A549 (cell line): ENCODE results near the gene SGCA.

Experiments
- CTCF ChIP-seq: fragments of >200 bp; sonication (Bioruptor Twin); formaldehyde crosslinking; IDR thresholded peaks from 3 replicates; pipeline ENCODE4 v1.5.1; 2016
- HDAC2 ChIP-seq: fragments of 200-600 bp; sonication (generic); IDR thresholded peaks from 2 replicates; pipeline ENCODE4 v1.6.1; 2016
- MAX ChIP-seq: IDR thresholded peaks from 2 replicates; pipeline ENCODE4 v1.6.1; 2012
- POLR2A ChIP-seq: IDR thresholded peaks from 2 replicates; pipeline ENCODE4 v1.6.1; 2012; ENCODE audit warnings: mild to moderate bottlenecking, low read length
- RAD21 ChIP-seq, 2 experiments: fragments of >200 bp in 1 of 2; sonication (Bioruptor Twin) in 1 of 2; formaldehyde crosslinking in 1 of 2; IDR thresholded peaks in 1 of 2; conservative IDR thresholded peaks in 1 of 2; 2 replicates in 1 of 2; 3 replicates in 1 of 2; pipeline ENCODE4 v1.6.1; 2012 to 2018; ENCODE audit warnings: inconsistent platforms in 1 of 2
- RCOR1 ChIP-seq: fragments of 150-350 bp; IDR thresholded peaks from 2 replicates; pipeline ENCODE4 v1.6.1; 2014; ENCODE audit warnings: antibody characterized with exemption, low read length, low read depth

DNA sequence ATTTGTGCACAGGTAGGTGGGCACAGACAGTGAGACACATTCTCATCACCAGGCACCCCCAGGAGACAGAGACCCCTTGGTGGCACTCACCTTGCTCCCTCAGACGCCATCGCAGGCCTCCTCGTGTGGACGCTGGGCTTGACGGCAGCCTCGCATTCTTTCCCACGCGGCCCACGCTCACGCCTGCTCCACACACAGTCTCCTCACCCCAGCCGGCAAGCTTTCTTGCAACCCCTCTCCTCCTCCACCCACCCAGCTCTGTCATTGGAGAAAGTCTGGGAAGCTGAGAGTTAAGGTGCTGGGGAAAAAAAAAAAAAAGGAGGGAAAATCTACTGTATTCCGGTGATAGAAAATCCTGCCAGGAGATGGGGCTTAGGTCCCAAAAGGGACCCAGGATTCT, 14.8 kb downstream of the SGCA start:
- TF ChIP-seq CTCF (no peak), MAX (no peak), RAD21 (conservative IDR thresholded peaks at IDR 0.05 in 1 of 2, IDR thresholded peaks at IDR 0.05 in 1 of 2) (no peak), RCOR1 (no peak), POLR2A (no peak), HDAC2 (no peak)
